Upper lobe of right lung (tissue), 1 donor: ENCODE measurements around the gene PREP. TPM values are rescaled to one million over a fixed set of nuclear protein-coding genes. Genes with fewer than 3 reads are reported as not detected.

ENCODE experiments used
- ATAC-seq: fragments of 200-7000 bp; cut with Tn5 transposase; one replicate; pipeline ENCODE4 v1.9.1; 2020; ENCODE audit warnings: mild to moderate bottlenecking, moderate library complexity
- DNase-seq: peaks from one replicate; pipeline ENCODE4 v3.0.0-alpha.2; 2020
- H3K27ac ChIP-seq: fragments of 200-600 bp; one replicate; pipeline ENCODE4 v1.8.0; 2022
- H3K27me3 ChIP-seq: fragments of 200-600 bp; one replicate; pipeline ENCODE4 v1.8.0; 2022; ENCODE audit warnings: mild to moderate bottlenecking
- H3K36me3 ChIP-seq: fragments of 200-600 bp; one replicate; pipeline ENCODE4 v1.8.0; 2022
- H3K4me1 ChIP-seq: fragments of 200-600 bp; one replicate; pipeline ENCODE4 v1.8.0; 2022
- H3K4me3 ChIP-seq: fragments of 200-600 bp; one replicate; pipeline ENCODE4 v1.8.0; 2022; ENCODE audit warnings: mild to moderate bottlenecking
- H3K9me3 ChIP-seq: fragments of 200-600 bp; one replicate; pipeline ENCODE4 v1.8.0; 2022
- intact Hi-C: fragments of 100-400 bp; cut with DNase I; formaldehyde crosslinking; loops from one replicate; pipeline ENCODE4 v1.11.0; 2022
- total RNA-seq: library from RNA; stranded (reverse); fragmentation: NEBNext Ultra II Directional; extraction: Animal tissue kit (Norgen Biotek cat#: 25700); gene quantifications from one replicate; pipeline ENCODE4 v1.2.1, GENCODE V29; 2021
- TF ChIP-seq, protein P1 (sequence below): fragments of 200-600 bp; IDR thresholded peaks from one replicate; pipeline ENCODE4 v1.8.0; 2022; ENCODE audit warnings: antibody characterized with exemption
- donor health status: DM: no; HTN: yes; CAD: no; lungs with severe emphysema.

Gene PREP
- total RNA-seq, 1 donor from 2014 or later = 32.9 TPM

DNA sequence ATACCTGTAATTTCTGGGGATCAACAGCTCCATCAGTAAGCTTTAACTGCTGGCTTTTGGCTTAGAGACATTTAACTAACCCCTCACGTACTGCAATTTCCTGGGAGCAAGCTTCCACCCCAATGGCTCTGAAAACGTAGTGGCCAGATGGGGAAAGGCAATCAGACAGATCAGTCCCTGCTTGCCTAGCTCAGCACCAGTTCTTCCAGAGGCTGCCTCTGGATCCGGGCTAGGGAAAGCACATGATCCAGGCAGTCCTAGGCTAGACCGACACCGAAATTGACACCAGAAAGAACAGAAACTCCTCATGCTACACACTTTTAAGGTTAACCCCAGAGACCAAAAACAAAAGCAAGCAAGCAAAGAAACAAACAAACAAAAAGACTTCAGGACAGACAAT, 13.3 kb downstream of the PREP start:
- no peak for DNase-seq
- Histone ChIP-seq H3K4me3 (no peak overlapping the region), H3K9me3 (no peaks in the 10 kb centered on the region), H3K27ac (no peak overlapping the region), H3K36me3 (no peaks in the 10 kb centered on the region), H3K27me3 (no peaks in the 10 kb centered on the region), H3K4me1 (no peaks in the 10 kb centered on the region)
- no peak for ATAC-seq
- TF ChIP-seq, protein P1, sequence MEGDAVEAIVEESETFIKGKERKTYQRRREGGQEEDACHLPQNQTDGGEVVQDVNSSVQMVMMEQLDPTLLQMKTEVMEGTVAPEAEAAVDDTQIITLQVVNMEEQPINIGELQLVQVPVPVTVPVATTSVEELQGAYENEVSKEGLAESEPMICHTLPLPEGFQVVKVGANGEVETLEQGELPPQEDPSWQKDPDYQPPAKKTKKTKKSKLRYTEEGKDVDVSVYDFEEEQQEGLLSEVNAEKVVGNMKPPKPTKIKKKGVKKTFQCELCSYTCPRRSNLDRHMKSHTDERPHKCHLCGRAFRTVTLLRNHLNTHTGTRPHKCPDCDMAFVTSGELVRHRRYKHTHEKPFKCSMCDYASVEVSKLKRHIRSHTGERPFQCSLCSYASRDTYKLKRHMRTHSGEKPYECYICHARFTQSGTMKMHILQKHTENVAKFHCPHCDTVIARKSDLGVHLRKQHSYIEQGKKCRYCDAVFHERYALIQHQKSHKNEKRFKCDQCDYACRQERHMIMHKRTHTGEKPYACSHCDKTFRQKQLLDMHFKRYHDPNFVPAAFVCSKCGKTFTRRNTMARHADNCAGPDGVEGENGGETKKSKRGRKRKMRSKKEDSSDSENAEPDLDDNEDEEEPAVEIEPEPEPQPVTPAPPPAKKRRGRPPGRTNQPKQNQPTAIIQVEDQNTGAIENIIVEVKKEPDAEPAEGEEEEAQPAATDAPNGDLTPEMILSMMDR = no peak
- intact Hi-C loops = no loop called here

DNA sequence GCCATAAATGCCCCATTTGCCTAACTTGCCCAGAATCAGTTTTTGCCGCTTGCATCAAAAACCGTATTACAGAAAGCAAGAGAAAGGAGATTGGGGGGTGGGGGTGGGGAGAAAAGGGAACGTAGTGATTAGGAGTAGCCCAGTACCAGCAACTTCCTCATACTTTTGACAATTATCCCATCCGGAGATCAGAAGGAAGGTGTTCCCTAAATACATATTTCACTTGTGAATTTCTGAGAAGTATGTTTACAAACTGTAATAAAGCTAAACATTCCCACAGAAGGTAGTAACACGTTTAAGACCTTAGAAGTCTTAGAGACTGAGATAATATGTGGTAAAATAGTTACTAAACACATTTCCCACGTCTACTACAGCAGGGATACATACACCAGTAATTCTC, 14.5 kb downstream of the PREP start:
- Histone ChIP-seq H3K36me3 (no peaks in the 10 kb centered on the region), H3K4me3 (no peak overlapping the region), H3K9me3 (no peaks in the 10 kb centered on the region), H3K4me1 (peaks cover 3% of the 10 kb centered on the region), H3K27ac (no peak overlapping the region), H3K27me3 (no peaks in the 10 kb centered on the region)
- intact Hi-C loops = no loop called here
- TF ChIP-seq, protein P1 = no peak
- DNase-seq (no peak), ATAC-seq (peak; percentile 55)

- intact Hi-C loops = no loop called here
- Histone ChIP-seq H3K27ac (no peak overlapping the region), H3K4me3 (no peak overlapping the region), H3K36me3 (no peaks in the 10 kb centered on the region), H3K27me3 (no peaks in the 10 kb centered on the region), H3K4me1 (peaks cover 5% of the 10 kb centered on the region), H3K9me3 (no peaks in the 10 kb centered on the region)
- ATAC-seq (no peak), DNase-seq (no peak)
- TF ChIP-seq, protein P1 = no peak
These were observed 18.9 kb downstream of the PREP start for GRCh38 chr6:105384004-105384403.

GRCh38 chr6:105382958-105383357, 19.9 kb downstream of the PREP start:
- Histone ChIP-seq H3K36me3 (no peaks in the 10 kb centered on the region), H3K4me3 (no peak overlapping the region), H3K27ac (no peak overlapping the region), H3K9me3 (no peaks in the 10 kb centered on the region), H3K4me1 (peaks cover 5% of the 10 kb centered on the region), H3K27me3 (no peaks in the 10 kb centered on the region)
- DNase-seq = no peak
- TF ChIP-seq, protein P1 = no peak
- intact Hi-C loops = no loop called here
- ATAC-seq = no peak

GRCh38 chr6:105382496-105382895, 20.4 kb downstream of the PREP start:
- ATAC-seq = no peak
- Histone ChIP-seq H3K4me3 (no peak overlapping the region), H3K27me3 (no peaks in the 10 kb centered on the region), H3K9me3 (no peaks in the 10 kb centered on the region), H3K27ac (no peak overlapping the region), H3K36me3 (no peaks in the 10 kb centered on the region), H3K4me1 (peaks cover 5% of the 10 kb centered on the region)
- TF ChIP-seq, protein P1 = no peak
- no peak for DNase-seq
- intact Hi-C loops = no loop called here

DNA sequence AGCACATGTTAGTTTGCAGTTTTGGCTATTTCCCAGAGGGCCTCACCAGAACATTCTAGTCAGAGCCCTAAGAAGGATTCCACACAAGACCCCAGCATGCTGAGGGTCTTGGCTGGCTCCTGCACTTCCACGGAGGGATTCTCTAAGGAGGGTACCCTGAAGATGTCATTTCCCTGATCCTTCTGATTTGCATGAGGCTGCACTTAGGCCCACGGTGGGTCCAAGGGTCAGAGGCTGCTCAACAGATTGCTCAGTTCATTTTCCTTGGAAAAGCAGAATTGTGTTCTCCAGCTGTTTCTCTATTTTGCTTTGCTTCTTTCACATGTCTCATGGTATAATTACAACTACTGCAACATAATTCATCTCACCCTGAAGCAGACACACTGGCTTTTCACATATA, 22.2 kb downstream of the PREP start:
- Histone ChIP-seq H3K9me3 (no peaks in the 10 kb centered on the region), H3K4me3 (no peak overlapping the region), H3K27me3 (no peaks in the 10 kb centered on the region), H3K27ac (no peak overlapping the region), H3K36me3 (peaks cover 5% of the 10 kb centered on the region), H3K4me1 (peaks cover 5% of the 10 kb centered on the region)
- TF ChIP-seq, protein P1 = no peak
- intact Hi-C loops = no loop called here
- no peak for DNase-seq
- ATAC-seq = no peak
